Stomach (tissue), 4 donors: ENCODE data around the gene CERKL.

Source experiments
- EP300 ChIP-seq: sonication (generic); formaldehyde crosslinking; IDR thresholded peaks from one replicate; pipeline ENCODE4 v1.6.1; 2017; ENCODE audit warnings: antibody characterized with exemption
- POLR2A ChIP-seq, 4 donors: fragments of 450-650 bp; IDR thresholded peaks; one replicate each; pipeline ENCODE4 v1.6.1; 2016; ENCODE audit warnings: antibody characterized with exemption in 4 of 4, control low read depth in 2 of 4, mild to moderate bottlenecking in 1 of 4, moderate library complexity in 1 of 4
- POLR2AphosphoS5 ChIP-seq, 3 donors: sonication (generic); formaldehyde crosslinking; IDR thresholded peaks; one replicate each; pipeline ENCODE4 v1.6.1; 2016; ENCODE audit warnings: antibody characterized with exemption in 3 of 3
- TF ChIP-seq, protein P1 (sequence below), 7 experiments: fragments of 450-650 bp in 4 of 7; fragments of 200-600 bp in 3 of 7; sonication (generic) in 3 of 7; IDR thresholded peaks; one replicate each; pipeline ENCODE4 v1.5.1; 2016 to 2019; ENCODE audit warnings: antibody characterized with exemption in 7 of 7, control low read depth in 2 of 7, mild to moderate bottlenecking in 1 of 7

GRCh38 chr2:181570833-181571661 is 85.9 kb downstream of the CERKL start:
- TF ChIP-seq, protein P1, sequence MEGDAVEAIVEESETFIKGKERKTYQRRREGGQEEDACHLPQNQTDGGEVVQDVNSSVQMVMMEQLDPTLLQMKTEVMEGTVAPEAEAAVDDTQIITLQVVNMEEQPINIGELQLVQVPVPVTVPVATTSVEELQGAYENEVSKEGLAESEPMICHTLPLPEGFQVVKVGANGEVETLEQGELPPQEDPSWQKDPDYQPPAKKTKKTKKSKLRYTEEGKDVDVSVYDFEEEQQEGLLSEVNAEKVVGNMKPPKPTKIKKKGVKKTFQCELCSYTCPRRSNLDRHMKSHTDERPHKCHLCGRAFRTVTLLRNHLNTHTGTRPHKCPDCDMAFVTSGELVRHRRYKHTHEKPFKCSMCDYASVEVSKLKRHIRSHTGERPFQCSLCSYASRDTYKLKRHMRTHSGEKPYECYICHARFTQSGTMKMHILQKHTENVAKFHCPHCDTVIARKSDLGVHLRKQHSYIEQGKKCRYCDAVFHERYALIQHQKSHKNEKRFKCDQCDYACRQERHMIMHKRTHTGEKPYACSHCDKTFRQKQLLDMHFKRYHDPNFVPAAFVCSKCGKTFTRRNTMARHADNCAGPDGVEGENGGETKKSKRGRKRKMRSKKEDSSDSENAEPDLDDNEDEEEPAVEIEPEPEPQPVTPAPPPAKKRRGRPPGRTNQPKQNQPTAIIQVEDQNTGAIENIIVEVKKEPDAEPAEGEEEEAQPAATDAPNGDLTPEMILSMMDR (IDR thresholded peaks at IDR 0.05): peak in 2 of 7 experiments; percentile 19 to 23
- TF ChIP-seq POLR2A (IDR thresholded peaks at IDR 0.05) (no peak), POLR2AphosphoS5 (IDR thresholded peaks at IDR 0.05) (no peak), EP300 (no peak)
